ENCODE measurements around the gene ZFAND2B. TPM values are rescaled to one million over a fixed set of nuclear protein-coding genes. Genes with fewer than 3 reads are reported as not detected.
A peak's percentile ranks its signal among the peaks of the same experiment; 100 is the strongest.

The ZFAND2B gene
- polyA plus RNA-seq, 1 of the 3 experiments (the other 2 are of a cell fraction): 39.9 TPM

- peaks cover 0 to 14% of the 10 kb centered on the region in 2 experiments for H3K36me3 ChIP-seq (replicated peaks in 1 of 2; ENCODE audit: control insufficient read depth in 1 of 2, insufficient read depth in 2 of 2, low read length in 1 of 2)
- peak overlapping the region; percentile 69 to 75 for H3K4me3 ChIP-seq (ENCODE audit: low read depth in 2 of 2, low read length in 1 of 2)
- ChIA-PET CTCF (interaction anchor here (0.6 to 14.9 kb wide), 69 partner anchors 9 to 352 kb away, joined by 3 to 205 read pairs (median 4); partner anchors contain the start of genes ABCB6, ANKZF1, ATG9A and CFAP65), POLR2A (interaction anchor here (0.7 kb wide), 1 partner anchor 119 kb away, joined by 3 read pairs; the partner anchor contains the start of gene CFAP65)
- H3K4me2 ChIP-seq: peak overlapping the region; percentile 97
- H3K79me2 ChIP-seq (ENCODE audit: insufficient read depth): peaks cover 2% of the 10 kb centered on the region; the same call in 1 of the 2 replicates
- no peaks in the 10 kb centered on the region for H4K20me1 ChIP-seq (ENCODE audit: insufficient read depth)
- H3F3A ChIP-seq (replicated peaks; ENCODE audit: insufficient read depth): peaks cover 12% of the 10 kb centered on the region
- TF ChIP-seq RAD21 (IDR thresholded peaks at IDR 0.05; ENCODE audit: low read length): no peak
- TF ChIP-seq TEAD4 (IDR thresholded peaks at IDR 0.05; ENCODE audit: borderline replicate concordance, insufficient read depth): no peak
- no peak for TF ChIP-seq GATA2 (CRISPR knock-in tag; IDR thresholded peaks at IDR 0.05)
- TF ChIP-seq RXRA (IDR thresholded peaks at IDR 0.05; ENCODE audit: borderline replicate concordance, low read depth): no peak
- TF ChIP-seq FOXJ3 (CRISPR knock-in tag; IDR thresholded peaks at IDR 0.05): no peak
- no peak for TF ChIP-seq JUND (IDR thresholded peaks at IDR 0.05)
- TF ChIP-seq YY1 (IDR thresholded peaks at IDR 0.05; ENCODE audit: low read depth): no peak
- TF ChIP-seq NFIC (IDR thresholded peaks at IDR 0.05; ENCODE audit: borderline replicate concordance): no peak
- TF ChIP-seq MEF2A (IDR thresholded peaks at IDR 0.05; ENCODE audit: borderline replicate concordance, low read depth): no peak
- TF ChIP-seq USF1 (IDR thresholded peaks at IDR 0.05; ENCODE audit: borderline replicate concordance, low read depth): no peak
- no peaks in the 10 kb centered on the region for H3K27me3 ChIP-seq (ENCODE audit: insufficient read depth)
- no peaks in the 10 kb centered on the region for H3K9me2 ChIP-seq
- no peaks in the 10 kb centered on the region for H3K9me3 ChIP-seq
- H3K27ac ChIP-seq (ENCODE audit: low read depth in 2 of 2, low read length in 1 of 2): peak overlapping the region; percentile 90 to 99; a peak in 3 of 4 replicates
- peak overlapping the region; percentile 83 for H2AFZ ChIP-seq (ENCODE audit: low read depth)
- no peak for DNase-seq
- 25% methylated on average over 18 of the region's 18 CpGs for WGBS (ENCODE audit: low lambda C conversion rate)
- H3K4me1 ChIP-seq (ENCODE audit: control insufficient read depth in 1 of 2, insufficient read depth in 2 of 2, low read depth in 1 of 2, low read length in 1 of 2): peaks cover 0 to 11% of the 10 kb centered on the region in 2 experiments; a peak in 1 of 4 replicates
- H3K9ac ChIP-seq: peak overlapping the region; percentile 81; the same call in 1 of the 2 replicates
These were observed 46.8 kb upstream of the ZFAND2B start for GRCh38 chr2:219159771-219160185.

GRCh38 chr2:219160186-219161017 lies 46.2 kb upstream of the ZFAND2B start, which contains the start of gene NHEJ1:
TSS of gene NHEJ1 (minus strand) at chr2:219160815. CDS start at chr2:219158362, 2,453 bp downstream.
- CTCF ChIA-PET: interaction anchor here (0.6 to 14.9 kb wide), 59 partner anchors 10 to 312 kb away, joined by 3 to 205 read pairs (median 4); partner anchors contain the start of genes ABCB6, ANKZF1, ATG9A and CNPPD1
- no peaks in the 10 kb centered on the region for H3K9me2 ChIP-seq
- H3F3A ChIP-seq (replicated peaks; ENCODE audit: insufficient read depth): peaks cover 12% of the 10 kb centered on the region
- H3K4me2 ChIP-seq: peak within 1 kb of the TSS; percentile 97
- peaks cover 2% of the 10 kb centered on the region; the same call in 1 of the 2 replicates for H3K79me2 ChIP-seq (ENCODE audit: insufficient read depth)
- H3K4me3 ChIP-seq (ENCODE audit: low read depth in 2 of 2, low read length in 1 of 2): peak within 1 kb of the TSS; percentile 69 to 75
- no peaks in the 10 kb centered on the region for H3K9me3 ChIP-seq
- H2AFZ ChIP-seq (ENCODE audit: low read depth): peak within 1 kb of the TSS; percentile 83
- peaks cover 0 to 11% of the 10 kb centered on the region in 2 experiments; a peak in 1 of 4 replicates for H3K4me1 ChIP-seq (ENCODE audit: control insufficient read depth in 1 of 2, insufficient read depth in 2 of 2, low read depth in 1 of 2, low read length in 1 of 2)
- DNase-seq: peak; percentile 98
- H3K36me3 ChIP-seq (replicated peaks in 1 of 2; ENCODE audit: control insufficient read depth in 1 of 2, insufficient read depth in 2 of 2, low read length in 1 of 2): peaks cover 0 to 14% of the 10 kb centered on the region in 2 experiments
- peak within 1 kb of the TSS; percentile 81 for H3K9ac ChIP-seq
- under 1% methylated on average over 29 of the region's 70 CpGs for WGBS (ENCODE audit: low lambda C conversion rate)
- POLR2A ChIA-PET: no interaction called here
- no peaks in the 10 kb centered on the region for H4K20me1 ChIP-seq (ENCODE audit: insufficient read depth)
- H3K27ac ChIP-seq (ENCODE audit: low read depth in 2 of 2, low read length in 1 of 2): peak within 1 kb of the TSS; percentile 90 to 99
- H3K27me3 ChIP-seq (ENCODE audit: insufficient read depth): no peaks in the 10 kb centered on the region
- TF ChIP-seq TAF1 (IDR thresholded peaks at IDR 0.05; ENCODE audit: borderline replicate concordance, low read depth, low read length): peak; percentile 44; the same call in 1 of the 2 replicates
- no peak for TF ChIP-seq GATA2 (CRISPR knock-in tag; IDR thresholded peaks at IDR 0.05)
- TF ChIP-seq POLR2AphosphoS5 (IDR thresholded peaks at IDR 0.05; ENCODE audit: low read depth, low read length): peak; percentile 76; the same call in 1 of the 2 replicates
- TF ChIP-seq FOXM1 (IDR thresholded peaks at IDR 0.05; ENCODE audit: low read depth): no peak
- no peak for TF ChIP-seq USF1 (IDR thresholded peaks at IDR 0.05; ENCODE audit: borderline replicate concordance, low read depth)
- TF ChIP-seq PBX3 (IDR thresholded peaks at IDR 0.05): no peak; the same call in none of the 2 replicates
- TF ChIP-seq RCOR1 (IDR thresholded peaks at IDR 0.05; ENCODE audit: low read length): no peak
- peak; percentile 81 for TF ChIP-seq RAD21 (IDR thresholded peaks at IDR 0.05; ENCODE audit: low read length)
- TF ChIP-seq RXRA (IDR thresholded peaks at IDR 0.05; ENCODE audit: borderline replicate concordance, low read depth): no peak
- TF ChIP-seq JUND (IDR thresholded peaks at IDR 0.05): no peak
- 0 out of 2 replicates have a peak, but pooled peaks have one; percentile 21 for TF ChIP-seq GABPA (IDR thresholded peaks at IDR 0.05; ENCODE audit: low read depth)
- TF ChIP-seq CHD2 (IDR thresholded peaks at IDR 0.05; ENCODE audit: low read length, partially characterized antibody): peak; percentile 26
- no peak; the same call in 1 of the 2 replicates for TF ChIP-seq FOXJ3 (CRISPR knock-in tag; IDR thresholded peaks at IDR 0.05)
- TF ChIP-seq SMC3 (IDR thresholded peaks at IDR 0.05; ENCODE audit: low read depth, low read length): peak; percentile 62
- no peak for TF ChIP-seq IRF3 (IDR thresholded peaks at IDR 0.05; ENCODE audit: low read depth, low read length)
- no peak for TF ChIP-seq EP300 (IDR thresholded peaks at IDR 0.05; ENCODE audit: borderline replicate concordance in 1 of 2, low read depth in 1 of 2, low read length in 1 of 2)
- no peak for TF ChIP-seq FOSL2 (IDR thresholded peaks at IDR 0.05; ENCODE audit: borderline replicate concordance, low read depth)
- TF ChIP-seq YY1 (IDR thresholded peaks at IDR 0.05; ENCODE audit: low read depth): no peak
- no peak for TF ChIP-seq NFIC (IDR thresholded peaks at IDR 0.05; ENCODE audit: borderline replicate concordance)

Measured in SK-N-SH (cell line).